ENCODE measurements around the gene PSEN1.

The PSEN1 gene

DNA sequence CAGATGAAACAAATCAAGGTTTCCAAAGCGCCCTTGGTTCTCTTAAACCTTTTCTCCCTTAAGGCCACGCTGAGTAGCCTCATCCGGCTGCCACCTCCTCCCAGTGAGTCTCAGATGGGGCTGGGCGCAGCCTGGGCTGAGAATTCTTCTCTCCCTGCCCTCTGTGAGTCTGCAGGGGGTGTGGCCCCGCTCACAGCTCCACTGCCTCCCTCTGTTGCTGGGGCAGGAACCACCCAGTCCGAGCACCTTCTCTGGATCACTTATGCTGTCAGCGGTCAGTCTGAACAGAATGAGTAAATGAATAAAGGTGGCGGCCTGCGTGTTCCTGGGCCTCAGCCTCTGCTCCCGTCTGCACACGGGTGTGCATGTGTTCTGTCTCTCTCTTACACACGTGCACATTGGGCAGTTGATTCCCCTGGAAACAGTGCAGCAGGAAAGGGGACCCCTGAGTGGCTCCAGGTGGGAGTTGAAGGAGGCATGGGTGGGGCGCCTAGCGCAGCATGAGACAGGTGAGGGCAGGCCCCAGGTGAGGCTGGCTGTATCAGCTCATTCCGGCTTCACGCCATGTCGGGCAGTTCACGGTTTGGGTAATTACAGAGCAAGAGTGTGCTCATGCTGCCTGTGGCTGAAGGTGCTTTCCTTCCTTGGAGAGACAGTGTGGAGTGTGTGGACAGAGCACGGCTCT, 105.3 kb downstream of the PSEN1 start:
- no peak for DNase-seq

DNA sequence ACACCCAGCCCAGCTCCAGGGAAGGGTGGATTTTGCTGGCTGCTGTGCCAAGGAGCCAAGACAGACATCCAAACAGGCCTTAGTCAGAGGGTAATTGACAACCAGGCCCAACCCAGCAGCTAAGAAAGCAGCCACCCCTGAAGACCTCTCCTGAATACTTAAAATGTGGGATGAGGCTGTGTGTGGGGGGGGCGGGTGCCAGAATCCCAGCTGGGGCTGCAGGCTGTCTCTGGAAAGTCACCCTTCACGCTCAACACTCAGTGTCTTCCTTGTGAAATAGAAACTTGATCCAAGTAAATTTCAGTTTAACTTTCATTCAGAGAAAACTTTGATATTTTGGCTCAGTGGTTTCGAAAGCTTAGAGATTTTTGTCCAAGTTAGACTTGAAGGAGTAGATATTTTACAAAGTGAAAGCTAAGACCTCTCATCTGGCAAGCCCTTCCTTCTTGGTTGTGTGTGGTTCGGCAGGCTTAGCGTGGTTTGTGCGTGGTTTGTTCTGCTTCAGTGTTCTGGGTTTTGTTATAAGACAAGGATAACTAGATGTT, 106.1 kb downstream of the PSEN1 start:
- no peak for DNase-seq

- no peak for DNase-seq
Measured at GRCh38 chr14:73243341-73243740, 107.0 kb downstream of the PSEN1 start.

- no peak for DNase-seq
Measured at GRCh38 chr14:73243748-73244147, 107.4 kb downstream of the PSEN1 start.

- DNase-seq = no peak
Measured at GRCh38 chr14:73244541-73245290, 108.4 kb downstream of the PSEN1 start.

GRCh38 chr14:73245480-73246325, 109.4 kb downstream of the PSEN1 start:
- DNase-seq = no peak

- DNase-seq = no peak
Measured at GRCh38 chr14:73246387-73247150, 110.3 kb downstream of the PSEN1 start.

GRCh38 chr14:73248108-73248868, 112.0 kb downstream of the PSEN1 start:
- DNase-seq = no peak

GRCh38 chr14:73249108-73249507, 112.8 kb downstream of the PSEN1 start:
- DNase-seq = no peak

DNA sequence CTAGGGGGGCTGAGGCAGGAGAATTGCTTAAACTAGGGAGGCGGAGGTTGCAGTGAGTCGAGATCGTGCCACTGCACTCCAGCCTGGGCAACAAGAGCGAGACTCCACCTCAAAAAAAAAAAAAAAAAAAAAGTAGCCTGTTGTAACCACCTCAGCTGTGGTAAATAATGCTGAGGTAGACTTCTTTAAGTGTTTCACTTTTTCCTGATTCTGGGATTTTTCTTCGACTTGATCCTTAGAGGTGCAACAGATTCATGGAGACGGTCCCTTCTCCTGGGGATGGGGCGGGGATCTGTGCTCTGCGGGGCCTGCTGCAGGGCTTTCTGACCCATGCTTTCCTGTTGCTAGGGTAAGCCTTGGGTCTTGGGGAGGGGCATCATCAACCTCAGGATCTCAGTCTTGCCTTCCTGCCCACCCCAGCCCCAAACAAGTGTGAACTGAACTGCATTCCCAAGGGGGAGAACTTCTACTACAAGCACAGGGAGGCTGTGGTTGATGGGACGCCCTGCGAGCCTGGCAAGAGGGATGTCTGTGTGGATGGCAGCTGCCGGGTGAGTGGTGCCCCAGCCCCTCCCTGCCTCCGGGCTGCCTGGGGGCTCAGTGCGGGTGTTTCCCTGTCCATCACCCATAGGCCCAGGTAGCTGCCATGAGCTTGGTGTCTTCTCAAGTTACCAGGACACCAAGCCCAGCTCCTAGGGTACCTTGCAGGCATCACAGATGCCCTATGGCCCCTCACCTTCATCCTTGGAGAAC, 113.4 kb downstream of the PSEN1 start:
- DNase-seq = no peak

- no peak for DNase-seq
Measured at GRCh38 chr14:73250317-73250713, 114.0 kb downstream of the PSEN1 start.

GRCh38 chr14:73250781-73251500, 114.6 kb downstream of the PSEN1 start:
- DNase-seq = no peak

DNA sequence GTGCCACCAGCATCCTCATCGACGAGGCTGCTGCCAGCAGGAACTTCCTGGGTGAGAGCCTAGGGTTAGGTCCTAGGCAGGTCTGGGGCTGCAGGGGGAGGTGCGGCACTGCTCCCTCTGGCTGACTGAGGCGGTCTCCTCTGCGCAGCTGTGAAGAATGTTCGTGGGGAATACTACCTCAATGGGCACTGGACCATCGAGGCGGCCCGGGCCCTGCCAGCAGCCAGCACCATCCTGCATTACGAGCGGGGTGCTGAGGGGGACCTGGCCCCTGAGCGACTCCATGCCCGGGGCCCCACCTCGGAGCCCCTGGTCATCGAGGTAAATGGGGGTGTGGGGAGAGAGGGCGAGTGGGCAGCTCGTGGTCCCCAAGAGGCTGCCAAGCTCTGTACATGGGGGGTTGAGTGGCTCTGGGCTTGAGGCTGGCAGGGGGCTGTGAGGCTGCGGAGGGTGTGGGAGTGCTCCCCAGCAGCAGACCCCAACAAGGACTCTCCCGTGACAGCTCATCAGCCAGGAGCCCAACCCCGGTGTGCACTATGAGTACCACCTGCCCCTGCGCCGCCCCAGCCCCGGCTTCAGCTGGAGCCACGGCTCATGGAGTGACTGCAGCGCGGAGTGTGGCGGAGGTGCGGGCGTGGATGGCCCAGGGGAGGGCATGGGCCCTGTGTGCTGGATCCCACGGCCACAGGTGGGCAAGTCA, 115.4 kb downstream of the PSEN1 start:
- no peak for DNase-seq

DNA sequence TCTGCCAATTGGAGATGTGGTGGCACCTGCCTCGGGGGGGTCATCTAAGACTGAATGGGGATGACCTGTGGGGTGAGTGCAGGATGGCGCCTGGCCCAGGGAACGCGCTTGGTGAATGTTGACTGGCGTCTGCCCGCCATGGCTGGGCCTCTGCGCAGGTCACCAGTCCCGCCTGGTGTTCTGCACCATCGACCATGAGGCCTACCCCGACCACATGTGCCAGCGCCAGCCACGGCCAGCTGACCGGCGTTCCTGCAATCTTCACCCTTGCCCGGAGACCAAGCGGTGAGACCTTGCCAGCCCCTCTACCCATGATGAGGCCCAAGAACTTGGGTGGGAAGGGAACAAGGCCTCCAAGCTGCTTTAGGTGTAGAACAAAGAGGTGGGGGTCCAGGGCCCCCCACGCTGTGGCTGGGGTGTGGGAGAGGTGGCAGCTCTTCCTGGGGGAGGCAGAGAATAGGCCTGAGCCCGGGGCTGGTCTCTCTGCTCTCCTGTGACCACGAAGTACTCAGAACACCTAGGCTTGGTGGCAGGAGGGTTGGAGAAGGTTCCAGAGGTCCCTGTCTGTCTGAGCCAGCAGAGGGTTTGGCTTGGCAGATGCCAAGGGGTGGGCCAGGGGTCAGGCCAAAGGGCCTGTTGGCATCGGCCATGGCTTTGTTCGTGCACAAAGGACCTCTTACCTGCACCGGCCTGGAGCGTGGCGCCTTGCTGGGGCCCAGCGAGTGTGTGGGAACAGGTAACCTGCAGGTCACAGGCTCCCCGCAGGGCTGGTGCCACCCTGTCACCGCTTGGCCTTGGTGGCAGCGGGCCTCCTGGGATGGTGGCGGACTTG, 116.4 kb downstream of the PSEN1 start:
- no peak for DNase-seq

- no peak for DNase-seq
Measured at GRCh38 chr14:73253323-73253610, 117.0 kb downstream of the PSEN1 start.

DNA sequence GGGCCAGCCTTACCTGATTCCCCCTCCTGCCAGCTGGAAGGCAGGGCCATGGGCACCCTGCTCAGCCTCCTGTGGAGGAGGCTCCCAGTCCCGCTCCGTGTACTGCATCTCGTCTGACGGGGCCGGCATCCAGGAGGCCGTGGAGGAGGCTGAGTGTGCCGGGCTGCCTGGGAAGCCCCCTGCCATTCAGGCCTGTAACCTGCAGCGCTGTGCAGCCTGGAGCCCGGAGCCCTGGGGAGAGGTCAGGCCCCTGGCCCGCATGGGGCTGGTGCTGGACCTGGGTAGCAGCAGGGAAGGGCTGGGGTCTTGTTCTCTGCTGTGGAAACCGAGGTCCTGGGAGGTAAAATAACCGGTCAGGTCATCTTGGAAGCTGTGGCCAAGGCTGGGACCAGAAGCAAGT, 117.4 kb downstream of the PSEN1 start:
- DNase-seq = no peak

DNA sequence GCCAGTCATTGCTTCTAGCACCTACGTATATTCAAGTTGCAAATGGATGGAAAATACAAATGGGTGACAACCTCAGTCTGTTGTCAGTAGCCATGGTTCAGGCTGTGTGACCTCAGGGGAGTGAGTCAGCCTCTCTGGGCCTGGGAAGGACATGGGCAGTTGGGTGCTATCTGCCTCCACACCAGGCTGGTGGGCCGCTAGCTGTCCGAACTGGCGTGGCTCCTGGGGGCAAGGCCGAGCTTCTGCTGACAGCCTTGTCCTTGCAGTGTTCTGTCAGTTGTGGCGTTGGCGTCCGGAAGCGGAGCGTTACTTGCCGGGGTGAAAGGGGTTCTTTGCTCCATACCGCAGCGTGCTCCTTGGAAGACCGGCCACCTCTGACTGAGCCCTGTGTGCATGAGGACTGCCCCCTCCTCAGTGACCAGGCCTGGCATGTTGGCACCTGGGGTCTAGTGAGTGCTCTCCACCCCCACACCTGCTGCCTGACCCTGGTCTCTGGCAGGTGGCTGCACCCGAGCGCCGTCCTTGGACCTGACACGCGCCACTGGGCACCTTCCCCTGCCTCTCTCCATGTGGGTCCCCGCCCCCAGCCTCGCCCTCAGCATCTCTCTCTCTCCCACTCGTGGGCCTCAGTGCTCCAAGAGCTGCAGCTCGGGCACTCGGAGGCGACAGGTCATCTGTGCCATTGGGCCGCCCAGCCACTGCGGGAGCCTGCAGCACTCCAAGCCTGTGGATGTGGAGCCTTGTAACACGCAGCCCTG, 118.1 kb downstream of the PSEN1 start:
- DNase-seq = no peak

DNA sequence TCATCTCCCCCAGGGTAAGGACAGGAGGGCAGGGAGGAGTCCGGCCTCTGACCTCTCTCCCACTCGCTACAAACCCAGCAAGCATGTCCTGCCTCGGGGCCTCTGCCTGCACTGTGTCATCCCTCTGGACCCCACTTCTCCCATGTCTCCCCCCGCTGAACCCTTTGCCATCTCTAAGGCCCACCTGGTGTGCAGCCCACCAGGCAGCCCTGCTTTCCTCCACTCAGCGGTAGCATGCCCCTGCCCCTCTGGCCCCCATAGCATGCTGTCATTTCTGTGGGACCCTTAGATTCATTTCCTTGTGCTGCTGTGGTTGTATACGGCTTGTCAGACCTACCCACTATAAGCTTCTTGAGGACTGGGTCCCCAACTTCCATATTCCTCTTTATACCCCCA, 118.7 kb downstream of the PSEN1 start:
- DNase-seq = no peak
